GM19372 (cell line): Measurements from ENCODE around the gene POGLUT2.

Experiments
- ATAC-seq: cut with Tn5 transposase; IDR thresholded peaks from one replicate; pipeline ENCODE4 v1.9.1; 2021; ENCODE audit warnings: mild to moderate bottlenecking, low read depth, moderate library complexity; ENCODE audit not compliant: unreplicated experiment

POGLUT2 gene

GRCh38 chr13:102771298-102772041 lies 27.3 kb downstream of the POGLUT2 start:
- no peak for ATAC-seq

- ATAC-seq, result no peak
Measured at GRCh38 chr13:102770435-102770834, 28.3 kb downstream of the POGLUT2 start.

GRCh38 chr13:102769679-102770078 lies 29.1 kb downstream of the POGLUT2 start:
- ATAC-seq, result no peak

DNA sequence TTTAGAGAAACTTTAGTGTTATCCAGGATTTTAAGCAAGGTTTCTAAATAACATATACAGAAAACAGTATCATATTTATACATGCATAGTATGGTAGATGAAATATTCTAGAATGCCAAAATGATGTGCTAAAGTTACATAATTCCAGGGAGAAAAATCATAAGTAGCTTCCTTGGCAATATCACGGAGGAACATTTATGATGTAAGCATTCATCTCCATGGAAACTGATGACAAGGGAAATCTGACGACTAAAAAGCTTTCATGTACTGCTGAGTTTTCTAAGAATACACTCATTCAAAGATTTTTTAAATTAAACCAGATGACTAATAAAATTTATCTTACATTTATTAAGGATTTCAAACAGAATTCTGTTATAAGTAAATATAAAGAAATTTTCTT lies 29.9 kb downstream of the POGLUT2 start:
- no peak for ATAC-seq

DNA sequence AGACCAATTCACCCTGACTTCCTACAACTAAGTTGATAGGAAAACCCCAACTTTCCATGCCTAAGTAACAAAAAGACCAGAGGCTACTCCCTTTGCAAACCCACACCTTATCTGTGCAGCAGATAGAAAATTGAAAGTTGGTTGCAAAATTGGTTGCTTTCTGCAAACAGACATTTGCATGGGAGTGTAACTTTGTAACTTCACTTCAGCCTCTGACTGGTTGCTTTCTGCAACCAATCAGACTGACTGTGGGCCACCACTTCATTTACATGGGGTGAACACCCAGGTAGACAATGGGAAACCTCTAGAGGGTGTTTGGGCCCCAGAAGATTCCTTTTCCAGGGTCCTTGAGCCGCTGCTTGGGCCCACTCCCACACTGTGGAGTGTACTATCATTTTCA lies 35.0 kb downstream of the POGLUT2 start:
- ATAC-seq, result no peak

- no peak for ATAC-seq
Measured at GRCh38 chr13:102761071-102761470, 37.7 kb downstream of the POGLUT2 start.

DNA sequence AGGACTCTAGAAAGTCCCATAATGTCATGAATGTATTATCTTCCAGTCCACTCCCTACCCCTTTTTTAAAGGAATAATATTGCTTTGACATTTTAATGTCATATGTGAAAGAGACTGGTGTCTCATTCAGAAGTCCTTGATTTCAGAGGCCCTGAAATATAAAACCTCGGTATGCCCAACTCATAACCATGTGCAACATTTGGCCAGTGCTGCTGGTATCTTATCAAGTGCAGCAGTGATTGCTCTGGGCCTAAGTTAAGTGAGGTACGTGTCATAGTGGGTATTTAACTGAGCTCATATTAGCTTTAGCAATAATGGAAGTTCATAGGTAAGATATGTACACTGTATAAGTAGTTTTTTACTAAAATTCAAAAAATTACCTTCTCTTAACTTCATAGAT lies 39.9 kb downstream of the POGLUT2 start:
- ATAC-seq, result no peak

- ATAC-seq, result no peak
Measured at GRCh38 chr13:102757006-102757405, 41.8 kb downstream of the POGLUT2 start.

DNA sequence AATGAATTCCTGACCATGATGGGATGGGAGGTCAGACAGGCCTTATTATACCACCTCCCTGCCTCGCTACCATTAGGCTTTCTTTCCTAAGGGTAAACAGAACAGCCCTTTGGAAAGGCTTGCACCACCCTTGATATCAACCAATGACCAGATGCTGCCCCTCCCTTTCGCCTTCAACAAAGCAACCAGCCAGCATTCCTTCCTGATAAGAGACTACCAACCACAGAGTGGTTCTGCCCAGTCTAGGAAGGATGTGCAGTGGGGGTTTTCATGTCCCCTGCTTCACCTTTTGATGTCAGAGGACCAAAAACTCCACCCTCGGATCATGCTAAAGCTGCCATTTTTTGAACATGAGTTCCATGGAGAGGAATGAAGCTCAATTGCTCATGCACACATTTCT lies 46.9 kb downstream of the POGLUT2 start:
- no peak for ATAC-seq

DNA sequence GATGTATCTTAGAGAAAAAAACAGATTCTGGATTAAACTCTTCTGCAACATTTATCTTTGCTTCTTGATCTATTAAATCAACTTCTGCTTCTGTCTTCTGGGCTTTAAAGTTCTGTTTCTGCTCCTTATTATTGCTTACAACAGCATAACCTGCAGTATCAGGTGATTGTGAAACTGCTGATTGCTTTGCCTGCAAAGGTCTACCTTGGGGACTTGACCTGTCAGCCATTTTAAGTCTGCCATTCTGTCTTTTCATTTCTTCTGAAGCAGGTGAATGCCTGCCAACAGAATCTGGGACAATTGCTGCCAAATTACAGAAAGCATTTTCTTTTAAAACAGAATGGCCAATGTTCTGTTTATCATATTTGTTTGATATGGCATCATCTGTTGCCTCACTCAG lies 56.3 kb downstream of the POGLUT2 start:
- no peak for ATAC-seq

DNA sequence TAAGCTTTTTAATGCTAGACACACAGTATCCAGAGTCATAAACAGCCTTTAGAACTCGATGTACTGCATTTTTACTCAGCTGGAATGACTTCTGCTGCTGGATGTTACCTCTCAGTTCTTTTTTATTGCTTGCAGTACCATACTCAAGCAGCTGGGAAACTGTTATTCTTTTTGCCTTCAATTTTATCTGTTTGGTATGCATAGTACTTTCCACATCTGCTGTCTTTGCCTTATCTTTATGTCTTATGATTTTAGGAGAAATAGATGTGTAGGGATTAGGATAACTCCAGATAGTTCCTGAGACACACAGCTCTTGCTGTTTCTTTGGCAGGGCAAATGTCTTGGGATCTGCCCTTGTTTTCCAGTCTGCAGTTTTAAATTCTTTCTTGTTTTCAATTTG lies 56.7 kb downstream of the POGLUT2 start:
- ATAC-seq, result no peak
